Measurements from ENCODE around the gene LPCAT2.

LPCAT2 gene

DNA sequence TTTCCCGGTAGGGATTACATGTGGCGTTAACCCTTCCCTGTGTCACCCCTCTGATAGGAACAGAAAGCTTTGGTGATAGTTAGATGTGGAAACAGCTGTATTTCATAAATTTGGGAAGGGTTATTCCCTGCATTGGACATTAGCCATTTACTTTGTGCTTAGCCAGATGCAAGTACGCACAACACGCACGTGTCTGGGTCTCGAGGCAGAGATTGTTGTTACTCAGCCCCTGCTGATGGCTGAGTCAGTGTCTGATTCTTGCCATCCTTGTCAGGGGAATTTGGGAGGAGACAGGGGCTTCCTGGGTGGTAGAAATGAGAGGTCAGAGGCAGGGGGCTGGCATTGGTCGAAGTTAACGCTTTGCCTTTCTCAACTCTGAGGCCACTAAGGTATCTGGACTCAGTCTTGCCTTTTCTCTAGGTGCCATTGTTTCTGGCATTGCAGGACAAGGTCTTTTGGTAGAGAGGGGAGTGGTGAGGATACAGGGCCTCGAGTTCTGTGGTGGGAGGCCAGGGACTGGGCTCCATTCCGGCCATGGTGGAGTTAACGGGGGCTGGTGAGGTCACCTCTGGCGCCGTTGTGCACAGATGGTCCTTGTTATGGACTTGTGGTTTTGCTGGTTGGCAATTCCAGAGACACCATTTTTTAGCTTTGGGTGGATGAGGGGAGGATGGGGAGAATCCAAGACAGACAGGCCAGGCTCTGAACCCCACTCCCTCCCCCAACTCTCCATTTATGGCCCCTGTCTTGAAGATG, 21.6 kb upstream of the LPCAT2 start:
- no peak overlapping the region for H2BK120ac ChIP-seq (ENCODE audit: low read depth, low read length)
- H2BK15ac ChIP-seq (replicated peaks; ENCODE audit: low read depth), result no peak overlapping the region
- H3K27ac ChIP-seq (ENCODE audit: low read depth, low read length), result no peak overlapping the region
- no peak overlapping the region for H2AK5ac ChIP-seq (ENCODE audit: low read length)
- no peak overlapping the region for H3K9ac ChIP-seq (ENCODE audit: low read length)
- H3K4me3 ChIP-seq (ENCODE audit: low read length), result no peak overlapping the region
- peaks cover under 1% of the 10 kb centered on the region for H3K79me2 ChIP-seq (ENCODE audit: control insufficient read depth, insufficient read depth, low read length)
- no peaks in the 10 kb centered on the region for H3K4me1 ChIP-seq (ENCODE audit: control insufficient read depth, low read depth, low read length)
- no peak overlapping the region for H3K4ac ChIP-seq (ENCODE audit: low read depth, low read length)
- H3K18ac ChIP-seq (ENCODE audit: low read length), result no peak overlapping the region
- no peak overlapping the region for H3K4me2 ChIP-seq (ENCODE audit: low read length)
- H3K27me3 ChIP-seq (ENCODE audit: insufficient read depth, low read length, poor library complexity), result no peaks in the 10 kb centered on the region
- H3K56ac ChIP-seq (ENCODE audit: low read length), result no peak overlapping the region
- no peak overlapping the region for H3K23ac ChIP-seq (ENCODE audit: low read length)
- H3K79me1 ChIP-seq (ENCODE audit: low read length), result peaks cover 7% of the 10 kb centered on the region
- no peak overlapping the region for H4K8ac ChIP-seq (ENCODE audit: low read depth, low read length)
- no CpG with 5 or more reads among the region's 13 CpGs for WGBS (ENCODE audit: extremely low coverage, insufficient coverage, low lambda C conversion rate)
- H4K5ac ChIP-seq (ENCODE audit: low read length), result no peak overlapping the region
- H3K36me3 ChIP-seq (ENCODE audit: control insufficient read depth, insufficient read depth, low read length), result peaks cover 21% of the 10 kb centered on the region
- no peak overlapping the region for H2BK5ac ChIP-seq (ENCODE audit: low read length)
- no peak for DNase-seq

- peaks cover 22% of the 10 kb centered on the region for H3K36me3 ChIP-seq (ENCODE audit: control insufficient read depth, insufficient read depth, low read length)
These were observed 20.6 kb upstream of the LPCAT2 start for GRCh38 chr16:55488306-55488705.

GRCh38 chr16:55489119-55489955, 19.5 kb upstream of the LPCAT2 start:
- Histone ChIP-seq H3K23ac (ENCODE audit: low read length) (no peak overlapping the region), H3K4me1 (ENCODE audit: control insufficient read depth, low read depth, low read length) (no peaks in the 10 kb centered on the region), H2AK5ac (ENCODE audit: low read length) (no peak overlapping the region), H3K4me3 (ENCODE audit: low read length) (no peak overlapping the region), H3K4ac (ENCODE audit: low read depth, low read length) (no peak overlapping the region), H2BK5ac (ENCODE audit: low read length) (no peak overlapping the region), H3K36me3 (ENCODE audit: control insufficient read depth, insufficient read depth, low read length) (peaks cover 28% of the 10 kb centered on the region), H3K9ac (ENCODE audit: low read length) (no peak overlapping the region), H2BK15ac (replicated peaks; ENCODE audit: low read depth) (no peak overlapping the region), H3K79me2 (ENCODE audit: control insufficient read depth, insufficient read depth, low read length) (no peaks in the 10 kb centered on the region), H3K18ac (ENCODE audit: low read length) (no peak overlapping the region), H3K27me3 (ENCODE audit: insufficient read depth, low read length, poor library complexity) (no peaks in the 10 kb centered on the region), H3K79me1 (ENCODE audit: low read length) (no peaks in the 10 kb centered on the region), H4K5ac (ENCODE audit: low read length) (no peak overlapping the region), H4K8ac (ENCODE audit: low read depth, low read length) (no peak overlapping the region), H2BK120ac (ENCODE audit: low read depth, low read length) (no peak overlapping the region), H3K56ac (ENCODE audit: low read length) (no peak overlapping the region), H3K27ac (ENCODE audit: low read depth, low read length) (no peak overlapping the region), H3K4me2 (ENCODE audit: low read length) (no peak overlapping the region)
- no CpG with 5 or more reads among the region's 14 CpGs for WGBS (ENCODE audit: extremely low coverage, insufficient coverage, low lambda C conversion rate)
- no peak for DNase-seq

More at GRCh38 chr16:55488306-55488705, 20.6 kb upstream of the LPCAT2 start:
- H3K79me1 ChIP-seq (ENCODE audit: low read length), result no peaks in the 10 kb centered on the region
- H2BK120ac ChIP-seq (ENCODE audit: low read depth, low read length), result no peak overlapping the region
- H3K27ac ChIP-seq (ENCODE audit: low read depth, low read length), result no peak overlapping the region
- H2BK15ac ChIP-seq (replicated peaks; ENCODE audit: low read depth), result no peak overlapping the region
- H3K4ac ChIP-seq (ENCODE audit: low read depth, low read length), result no peak overlapping the region
- H4K5ac ChIP-seq (ENCODE audit: low read length), result no peak overlapping the region
- no peak overlapping the region for H3K9ac ChIP-seq (ENCODE audit: low read length)
- no peak overlapping the region for H4K8ac ChIP-seq (ENCODE audit: low read depth, low read length)
- no peaks in the 10 kb centered on the region for H3K27me3 ChIP-seq (ENCODE audit: insufficient read depth, low read length, poor library complexity)
- H3K4me3 ChIP-seq (ENCODE audit: low read length), result no peak overlapping the region
- no CpG with 5 or more reads among the region's 12 CpGs for WGBS (ENCODE audit: extremely low coverage, insufficient coverage, low lambda C conversion rate)
- no peak overlapping the region for H3K18ac ChIP-seq (ENCODE audit: low read length)
- no peak for DNase-seq
- no peak overlapping the region for H3K4me2 ChIP-seq (ENCODE audit: low read length)
- no peak overlapping the region for H3K23ac ChIP-seq (ENCODE audit: low read length)
- H2AK5ac ChIP-seq (ENCODE audit: low read length), result no peak overlapping the region
- no peak overlapping the region for H2BK5ac ChIP-seq (ENCODE audit: low read length)
- H3K4me1 ChIP-seq (ENCODE audit: control insufficient read depth, low read depth, low read length), result no peaks in the 10 kb centered on the region
- H3K56ac ChIP-seq (ENCODE audit: low read length), result no peak overlapping the region
- H3K79me2 ChIP-seq (ENCODE audit: control insufficient read depth, insufficient read depth, low read length), result no peaks in the 10 kb centered on the region

DNA sequence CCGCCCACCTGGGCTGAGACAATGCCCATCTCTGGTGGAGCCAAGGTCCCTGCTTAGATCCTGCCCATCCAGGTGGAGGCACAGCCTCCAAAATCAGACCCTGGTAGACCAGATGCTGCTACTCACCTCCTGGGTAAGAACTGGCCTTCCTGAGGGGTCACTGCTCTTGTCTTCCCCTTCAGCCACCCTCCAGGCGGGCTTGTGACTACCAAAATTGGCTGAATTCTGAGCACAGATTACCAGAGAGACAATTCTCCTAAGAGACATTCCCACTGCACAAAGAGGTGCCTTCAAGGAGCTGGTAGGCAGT, 19.0 kb upstream of the LPCAT2 start:
- no CpG with 5 or more reads among the region's 2 CpGs for WGBS (ENCODE audit: extremely low coverage, insufficient coverage, low lambda C conversion rate)

GRCh38 chr16:55490301-55490700, 18.6 kb upstream of the LPCAT2 start:
- Histone ChIP-seq H3K4me1 (ENCODE audit: control insufficient read depth, low read depth, low read length) (no peaks in the 10 kb centered on the region), H3K4ac (ENCODE audit: low read depth, low read length) (no peak overlapping the region)
- no peak for DNase-seq

More for the DNA sequence above, 19.0 kb upstream of the LPCAT2 start:
- H4K8ac ChIP-seq (ENCODE audit: low read depth, low read length), result no peak overlapping the region
- no peak overlapping the region for H3K23ac ChIP-seq (ENCODE audit: low read length)
- H2BK15ac ChIP-seq (replicated peaks; ENCODE audit: low read depth), result no peak overlapping the region
- H4K5ac ChIP-seq (ENCODE audit: low read length), result no peak overlapping the region
- peaks cover 24% of the 10 kb centered on the region for H3K36me3 ChIP-seq (ENCODE audit: control insufficient read depth, insufficient read depth, low read length)
- H2BK120ac ChIP-seq (ENCODE audit: low read depth, low read length), result no peak overlapping the region
- H3K4me1 ChIP-seq (ENCODE audit: control insufficient read depth, low read depth, low read length), result no peaks in the 10 kb centered on the region
- no peak for DNase-seq
- no peak overlapping the region for H3K4me3 ChIP-seq (ENCODE audit: low read length)
- no peak overlapping the region for H3K9ac ChIP-seq (ENCODE audit: low read length)
- no peak overlapping the region for H3K4me2 ChIP-seq (ENCODE audit: low read length)
- H3K79me1 ChIP-seq (ENCODE audit: low read length), result no peaks in the 10 kb centered on the region
- no peaks in the 10 kb centered on the region for H3K79me2 ChIP-seq (ENCODE audit: control insufficient read depth, insufficient read depth, low read length)
- H2AK5ac ChIP-seq (ENCODE audit: low read length), result no peak overlapping the region
- no peak overlapping the region for H3K56ac ChIP-seq (ENCODE audit: low read length)
- no peaks in the 10 kb centered on the region for H3K27me3 ChIP-seq (ENCODE audit: insufficient read depth, low read length, poor library complexity)
- H3K18ac ChIP-seq (ENCODE audit: low read length), result no peak overlapping the region
- no peak overlapping the region for H3K4ac ChIP-seq (ENCODE audit: low read depth, low read length)
- no peak overlapping the region for H3K27ac ChIP-seq (ENCODE audit: low read depth, low read length)
- no peak overlapping the region for H2BK5ac ChIP-seq (ENCODE audit: low read length)

More at GRCh38 chr16:55490301-55490700, 18.6 kb upstream of the LPCAT2 start:
- Histone ChIP-seq H3K79me1 (ENCODE audit: low read length) (no peaks in the 10 kb centered on the region), H3K9ac (ENCODE audit: low read length) (no peak overlapping the region), H3K23ac (ENCODE audit: low read length) (no peak overlapping the region), H3K27me3 (ENCODE audit: insufficient read depth, low read length, poor library complexity) (no peaks in the 10 kb centered on the region), H3K79me2 (ENCODE audit: control insufficient read depth, insufficient read depth, low read length) (no peaks in the 10 kb centered on the region), H2BK5ac (ENCODE audit: low read length) (no peak overlapping the region), H2BK15ac (replicated peaks; ENCODE audit: low read depth) (no peak overlapping the region), H3K56ac (ENCODE audit: low read length) (no peak overlapping the region), H3K4me3 (ENCODE audit: low read length) (no peak overlapping the region), H3K18ac (ENCODE audit: low read length) (no peak overlapping the region), H3K4me2 (ENCODE audit: low read length) (no peak overlapping the region), H4K5ac (ENCODE audit: low read length) (no peak overlapping the region), H2AK5ac (ENCODE audit: low read length) (no peak overlapping the region), H3K36me3 (ENCODE audit: control insufficient read depth, insufficient read depth, low read length) (peaks cover 22% of the 10 kb centered on the region), H4K8ac (ENCODE audit: low read depth, low read length) (no peak overlapping the region), H2BK120ac (ENCODE audit: low read depth, low read length) (no peak overlapping the region), H3K27ac (ENCODE audit: low read depth, low read length) (no peak overlapping the region)
- WGBS (ENCODE audit: extremely low coverage, insufficient coverage, low lambda C conversion rate), result no CpG with 5 or more reads among the region's 2 CpGs

Measured in mesendoderm (in vitro differentiated cells).